Ovary (tissue), 3 donors: ENCODE measurements around the gene CPTP.

Experiments
- CTCF ChIP-seq, 3 donors: fragments of 450-650 bp in 2 of 3; fragments of 200-600 bp in 1 of 3; IDR thresholded peaks; one replicate each; pipeline versions ENCODE4 v1.5.1 to v1.8.0; 2016 to 2022; ENCODE audit warnings: antibody characterized with exemption in 3 of 3, mild to moderate bottlenecking in 1 of 3
- EP300 ChIP-seq: sonication (generic); formaldehyde crosslinking; IDR thresholded peaks from one replicate; pipeline ENCODE4 v1.6.1; 2017; ENCODE audit warnings: antibody characterized with exemption
- POLR2A ChIP-seq: fragments of 450-650 bp; IDR thresholded peaks from one replicate; pipeline ENCODE4 v1.6.1; 2017; ENCODE audit warnings: antibody characterized with exemption, mild to moderate bottlenecking, moderate library complexity
- donor health status: DM: no; HTN: no; CAD: no.

- TF ChIP-seq POLR2A (no peak), CTCF (IDR thresholded peaks at IDR 0.05) (no peak), EP300 (no peak)
Measured at GRCh38 chr1:1370771-1371300, 46.2 kb downstream of the CPTP start.
